ENCODE data around the gene PTGER3.

PTGER3 gene

DNA sequence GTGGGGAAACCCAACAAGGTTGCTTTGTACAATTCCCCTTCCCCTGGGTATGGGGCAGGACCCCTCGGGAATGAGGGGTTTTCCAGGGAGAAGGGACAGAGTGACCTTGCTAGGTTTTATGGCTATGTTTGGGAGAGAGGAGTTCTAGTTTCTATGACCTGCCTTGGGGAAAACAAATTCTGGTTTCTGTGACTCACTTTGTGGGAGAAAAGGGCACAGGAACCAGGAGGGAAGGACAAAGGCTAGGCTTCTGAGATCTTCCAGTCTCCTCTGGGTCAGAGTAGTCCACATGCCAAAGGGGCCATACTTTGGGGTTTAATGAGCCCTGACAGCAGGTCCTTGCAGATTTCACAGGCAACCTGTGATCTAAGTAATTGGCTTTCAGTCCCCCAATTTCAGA, 5.5 kb upstream of the PTGER3 start:
- no peak for DNase-seq (ENCODE audit: low read depth, low spot score)

DNA sequence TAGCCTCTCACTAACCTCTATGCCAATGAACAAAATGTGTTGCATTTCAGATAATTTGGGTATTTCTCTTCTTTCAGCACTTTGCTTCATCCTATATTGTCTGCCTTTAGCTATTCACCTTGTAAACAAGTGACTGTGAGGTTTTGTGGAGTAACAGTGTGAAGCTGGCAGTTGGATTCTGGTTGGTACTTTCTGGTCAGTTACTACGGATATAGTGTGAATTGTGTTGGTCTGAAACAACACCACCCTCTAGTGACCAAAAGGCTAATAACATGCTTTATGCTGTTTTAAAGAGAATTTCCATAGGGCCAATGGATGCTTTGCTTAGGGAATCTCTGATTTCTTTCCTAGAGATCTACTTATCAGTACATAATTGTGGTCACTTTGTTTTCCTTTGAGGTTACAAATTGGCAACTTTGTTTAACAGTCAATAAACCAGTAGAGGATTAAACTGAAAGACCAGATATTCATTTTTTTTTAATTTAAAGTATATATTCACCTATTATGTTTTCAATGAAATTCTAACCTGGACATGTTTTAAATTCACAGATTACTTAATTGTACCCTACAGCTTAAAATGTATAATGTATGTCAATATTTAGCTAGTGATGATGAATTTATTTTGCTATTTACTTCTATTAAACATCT, 2.5 kb upstream of the PTGER3 start:
- DNase-seq (ENCODE audit: low read depth, low spot score): no peak

DNA sequence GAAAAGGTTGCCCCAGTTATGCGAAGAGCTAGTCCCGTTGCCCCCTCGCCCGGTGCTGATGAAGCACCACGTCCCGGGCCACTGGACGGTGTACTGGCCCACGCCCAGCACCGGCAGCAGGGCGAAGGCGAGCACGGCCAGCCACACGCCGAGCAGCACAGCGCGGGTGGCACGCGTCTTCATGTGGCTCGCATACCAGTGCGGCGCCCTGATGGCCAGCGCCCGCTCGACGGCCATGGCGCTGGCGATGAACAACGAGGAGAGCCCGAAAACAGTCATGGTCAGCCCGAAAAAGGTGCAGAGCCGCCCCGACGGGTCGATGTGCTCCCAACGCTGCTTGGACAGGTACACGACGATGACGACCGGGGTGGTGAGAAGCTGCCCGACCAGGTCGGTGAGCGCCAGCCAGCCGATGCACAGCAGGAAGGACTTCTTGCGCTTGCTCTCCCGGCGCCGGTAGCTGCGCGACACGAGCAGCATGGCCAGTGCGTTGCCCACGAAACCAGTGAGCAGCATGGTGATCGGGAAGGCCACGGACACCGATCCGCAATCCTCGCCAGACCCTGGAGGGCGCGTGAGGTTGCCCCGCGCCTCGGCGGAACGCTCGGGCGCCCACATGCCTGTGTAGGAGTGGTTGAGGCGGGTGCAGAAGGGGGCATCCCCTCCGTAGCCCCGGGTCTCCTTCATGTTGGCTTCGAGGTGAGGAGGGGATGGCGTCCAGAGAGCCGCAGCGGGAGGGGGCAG, 553 bp downstream of the PTGER3 start:
- no peak for DNase-seq (ENCODE audit: low read depth, low spot score)

DNA sequence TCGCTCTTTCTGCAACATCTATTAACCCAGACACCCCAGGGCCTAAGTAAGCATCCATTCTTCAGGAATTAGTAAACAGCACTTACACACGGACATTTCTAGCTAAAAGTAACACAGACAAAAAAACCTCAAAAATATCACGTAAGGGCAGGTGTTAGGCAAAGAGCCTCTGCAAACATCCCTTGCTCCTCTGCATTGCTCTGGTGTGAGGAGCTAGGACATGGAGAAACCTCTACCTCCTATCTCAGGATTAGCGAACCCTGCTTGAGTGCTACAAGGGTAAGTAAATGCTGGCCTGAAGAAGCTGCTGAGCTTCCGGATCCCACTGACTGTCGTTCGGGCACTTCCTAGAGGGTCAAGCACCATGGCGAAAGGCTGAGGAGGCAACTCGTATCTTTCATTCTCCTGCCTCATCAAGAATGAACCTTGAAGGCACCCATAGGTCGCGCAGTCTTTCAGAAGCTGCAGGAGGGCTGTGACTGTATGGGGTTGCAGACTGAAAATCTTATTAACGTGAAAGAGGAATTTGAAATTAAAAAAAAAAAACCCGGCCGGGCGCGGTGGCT, 2.1 kb downstream of the PTGER3 start:
- DNase-seq (ENCODE audit: low read depth, low spot score): no peak

DNA sequence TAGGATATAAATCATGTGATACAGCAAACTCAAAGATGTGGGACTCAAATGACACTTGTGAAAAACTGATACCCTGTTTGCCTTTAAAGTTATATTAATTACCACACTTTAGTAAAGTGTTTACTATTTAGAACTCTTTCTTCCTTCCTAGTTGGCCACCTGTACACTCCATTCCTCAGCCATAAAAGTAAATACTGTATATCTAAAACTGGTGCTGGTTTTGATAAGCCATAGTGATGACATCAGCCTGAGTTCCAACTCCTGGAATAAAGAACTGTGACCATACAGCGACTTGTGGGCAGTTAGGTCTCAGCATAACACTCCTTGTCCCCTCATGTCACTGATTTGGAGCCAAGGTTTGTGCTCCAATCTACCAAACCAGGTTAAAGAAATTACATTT, 2.8 kb downstream of the PTGER3 start:
- no peak for DNase-seq (ENCODE audit: low read depth, low spot score)

DNA sequence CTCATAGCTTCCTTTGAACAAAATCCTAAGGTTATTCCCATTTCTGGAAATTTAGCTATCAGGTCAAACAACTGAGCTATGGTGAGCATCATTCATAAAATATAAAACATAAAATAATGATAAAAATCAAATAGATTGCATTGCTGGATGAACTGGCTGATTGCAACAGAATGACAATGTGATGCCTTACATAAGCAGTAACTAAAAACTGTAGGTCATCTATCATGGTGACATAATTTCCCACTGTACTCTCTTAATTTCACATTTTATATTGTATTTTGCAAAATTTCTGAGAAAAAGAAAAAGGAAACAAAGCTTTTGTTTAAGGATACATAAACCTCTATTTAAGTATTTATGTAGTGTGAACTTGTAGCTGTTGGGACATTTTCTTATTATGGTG, 4.6 kb downstream of the PTGER3 start:
- no peak for DNase-seq (ENCODE audit: low read depth, low spot score)

DNA sequence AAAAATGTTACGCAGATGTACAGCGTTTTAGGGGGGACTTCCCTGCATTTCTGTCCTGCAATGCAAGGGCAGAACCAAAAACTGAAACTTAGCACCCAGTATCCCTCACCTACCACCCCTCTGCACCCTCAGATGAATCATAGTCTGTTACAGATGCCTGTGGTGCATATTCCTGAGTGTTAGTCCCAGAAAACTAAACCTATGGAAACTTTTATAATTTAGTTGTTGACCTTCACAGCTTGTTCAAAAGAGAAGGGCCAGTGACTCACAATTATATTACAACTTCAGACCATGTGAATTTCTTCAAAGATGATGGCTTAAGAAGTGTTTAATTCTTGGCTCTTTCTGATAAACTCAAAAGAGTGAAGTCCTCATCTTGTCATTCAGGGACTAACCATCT, 5.8 kb downstream of the PTGER3 start:
- DNase-seq (ENCODE audit: low read depth, low spot score): no peak

DNA sequence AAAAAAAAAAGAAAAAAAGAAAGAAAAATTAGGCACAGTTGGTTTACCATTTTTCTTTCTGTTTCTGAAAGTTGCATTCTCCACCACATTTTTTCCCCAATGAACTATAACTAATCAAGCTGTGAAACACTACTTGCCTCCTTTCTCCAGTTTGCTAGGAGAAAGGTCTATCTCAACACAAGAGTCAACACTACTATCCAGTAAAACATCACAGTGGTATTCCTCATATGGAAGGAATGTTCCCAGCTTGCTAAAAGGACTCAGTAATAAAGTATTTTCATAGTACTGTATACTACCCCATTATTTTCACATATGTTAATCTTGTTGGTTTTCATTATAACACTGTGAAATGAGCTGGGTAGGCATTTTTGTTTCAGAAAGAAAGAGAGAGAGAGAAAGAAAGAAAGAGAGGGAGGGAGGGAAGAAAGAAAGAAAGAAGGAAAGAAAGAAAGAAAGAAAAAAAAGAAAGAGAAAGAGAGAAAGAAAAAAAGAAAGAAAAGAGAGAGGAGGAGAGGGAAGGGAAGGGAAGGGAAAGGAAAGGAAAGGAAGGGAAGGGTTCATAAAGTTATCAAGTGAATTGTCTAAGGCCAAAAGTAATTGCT, 7.9 kb downstream of the PTGER3 start:
- no peak for DNase-seq (ENCODE audit: low read depth, low spot score)

DNA sequence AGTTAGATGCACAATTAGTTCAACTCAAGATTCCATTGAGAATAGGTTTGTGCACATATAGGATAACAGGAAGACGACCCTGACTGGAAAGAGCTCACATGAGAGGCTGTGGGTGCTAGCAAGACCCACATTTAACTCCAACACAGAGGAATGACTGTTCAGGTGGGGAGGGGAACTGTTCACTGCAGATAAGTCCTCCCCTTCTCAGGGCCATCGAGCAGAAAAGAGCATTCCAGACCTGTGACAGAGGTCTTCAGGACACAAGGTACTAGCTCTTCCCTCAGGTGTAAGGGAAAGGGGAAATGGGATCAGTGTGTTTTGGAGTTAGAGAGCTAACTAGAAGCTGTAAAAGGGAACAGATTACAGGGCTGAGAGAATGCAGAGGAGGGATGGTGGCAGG, 8.7 kb downstream of the PTGER3 start:
- no peak for DNase-seq (ENCODE audit: low read depth, low spot score)

DNA sequence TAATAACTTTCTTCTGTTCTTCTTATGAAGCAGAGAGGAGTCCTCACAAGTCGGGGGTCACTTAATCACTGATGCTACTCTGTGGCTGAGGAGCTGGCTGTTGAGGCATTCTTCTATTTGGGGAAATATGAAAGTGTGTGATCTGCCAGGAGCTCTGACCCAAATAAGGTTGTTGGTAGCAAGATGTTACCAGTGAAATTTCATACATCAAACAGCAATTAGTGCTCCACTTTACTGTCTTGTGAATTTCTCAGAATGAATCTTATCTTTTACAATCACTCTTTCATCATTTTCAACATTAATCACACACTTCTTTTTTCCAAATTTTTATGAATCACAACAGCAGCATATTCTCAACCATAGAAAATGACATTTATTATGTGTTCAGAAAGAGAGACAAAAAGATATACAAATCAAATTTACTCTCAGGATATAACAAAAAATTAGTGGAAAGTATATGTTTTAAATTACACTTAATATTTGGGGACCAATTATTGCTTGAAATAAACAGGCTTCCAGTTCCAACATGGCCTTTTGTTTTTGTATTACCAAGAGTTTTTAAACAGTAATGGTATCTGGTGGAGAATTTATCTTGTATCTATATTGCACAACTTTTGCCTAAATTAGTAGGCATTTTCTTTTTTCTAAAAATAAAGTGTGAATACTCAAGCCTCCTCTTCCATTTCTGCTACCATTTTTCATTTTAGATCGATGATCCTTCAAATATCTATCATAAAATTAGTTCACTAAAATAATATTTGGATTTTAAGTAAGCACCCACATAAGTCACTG, 9.6 kb downstream of the PTGER3 start:
- DNase-seq (ENCODE audit: low read depth, low spot score): no peak

DNA sequence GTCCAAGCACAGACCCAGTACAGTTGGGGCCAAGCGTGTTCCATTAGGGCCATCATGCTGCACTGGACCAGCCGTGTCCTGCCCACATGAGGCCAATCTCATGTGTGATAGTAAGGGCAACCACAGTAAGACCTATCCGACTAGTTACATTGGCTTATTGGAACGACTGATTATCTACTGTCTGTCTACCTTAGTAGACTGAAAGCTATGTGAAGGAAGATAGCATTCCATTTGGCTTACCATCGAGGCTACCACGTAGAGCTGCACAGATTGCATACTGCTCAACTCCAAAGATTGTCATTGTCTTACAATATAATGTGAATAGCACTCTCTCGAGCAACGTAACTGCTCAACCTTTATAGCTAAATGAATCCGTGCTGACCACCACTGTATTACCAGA, 10.6 kb downstream of the PTGER3 start:
- DNase-seq (ENCODE audit: low read depth, low spot score): no peak

DNA sequence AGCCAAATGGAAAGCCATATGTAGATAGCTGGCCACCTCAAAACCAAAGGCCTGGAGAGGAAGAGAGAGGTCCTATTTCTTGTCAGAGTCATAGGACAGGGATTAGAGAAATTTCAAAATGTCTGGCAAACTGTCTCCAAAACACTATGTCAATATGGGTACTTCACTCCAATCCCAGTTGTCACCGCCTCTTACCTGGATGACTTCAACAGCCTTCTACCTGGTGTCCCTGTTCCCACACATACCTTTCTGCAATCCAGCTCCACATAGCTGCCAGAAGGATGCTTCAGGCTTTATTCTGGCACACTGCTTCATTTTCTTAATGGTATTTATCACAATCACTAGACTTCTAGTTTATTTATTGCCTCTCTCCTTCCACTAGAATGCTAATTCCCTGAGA, 14.5 kb downstream of the PTGER3 start:
- no peak for DNase-seq (ENCODE audit: low read depth, low spot score)

DNA sequence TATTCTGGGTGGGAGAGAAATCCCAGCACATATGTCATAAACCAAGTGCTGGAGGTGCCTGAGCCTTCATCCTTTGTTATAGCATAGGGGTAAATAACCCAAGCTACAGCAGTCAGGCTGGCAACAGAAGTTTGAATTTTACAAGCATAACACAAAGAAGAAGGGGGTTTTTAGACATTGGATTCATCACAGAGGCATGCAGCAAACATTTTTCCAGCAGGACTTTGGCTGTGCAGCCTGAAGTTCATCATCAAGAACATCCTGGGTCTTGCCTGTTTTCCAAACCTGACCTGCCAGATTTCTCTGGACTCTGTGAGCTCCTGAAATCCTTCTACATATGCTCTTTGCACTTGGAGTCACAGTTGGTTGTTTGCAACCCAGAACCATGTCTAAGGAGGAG, 16.2 kb downstream of the PTGER3 start:
- DNase-seq (ENCODE audit: low read depth, low spot score): no peak

DNA sequence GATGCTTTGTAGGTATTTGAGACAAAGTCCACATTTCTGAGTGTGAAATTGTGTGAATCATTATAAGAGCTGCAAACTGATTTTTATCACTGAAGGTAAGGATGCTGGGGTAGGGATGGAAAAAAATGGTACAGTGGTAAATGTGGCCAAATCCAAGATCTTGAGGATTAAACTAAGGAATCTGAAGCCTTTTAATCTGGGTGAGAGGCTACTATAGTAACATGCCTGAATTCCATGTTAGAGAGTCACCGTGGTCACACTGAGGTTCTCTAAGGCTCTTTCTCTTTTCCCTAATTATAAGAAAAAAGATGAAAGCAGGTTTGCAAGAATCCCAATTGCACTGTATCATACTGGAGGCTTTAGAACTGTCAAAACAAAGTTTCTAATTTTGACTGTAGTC, 17.6 kb downstream of the PTGER3 start:
- no peak for DNase-seq (ENCODE audit: low read depth, low spot score)

DNA sequence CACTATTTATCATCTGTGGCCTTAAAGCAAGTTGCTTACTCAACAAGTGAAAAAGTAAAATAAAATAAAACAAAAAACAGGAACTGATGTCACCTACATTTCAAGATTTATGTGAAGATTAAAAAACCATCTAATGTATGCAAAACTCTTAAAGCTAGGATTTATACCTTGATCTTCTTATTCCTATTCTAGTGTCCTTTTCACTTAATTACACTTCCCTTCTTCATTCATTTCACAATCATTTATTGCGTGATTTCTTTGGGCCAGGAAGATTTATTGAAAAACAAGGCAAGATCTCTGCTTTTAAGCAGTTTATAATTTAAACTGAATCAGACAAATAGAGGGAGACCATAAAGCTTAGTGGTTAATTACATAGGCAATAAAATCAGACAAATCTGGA, 18.6 kb downstream of the PTGER3 start:
- no peak for DNase-seq (ENCODE audit: low read depth, low spot score)

DNA sequence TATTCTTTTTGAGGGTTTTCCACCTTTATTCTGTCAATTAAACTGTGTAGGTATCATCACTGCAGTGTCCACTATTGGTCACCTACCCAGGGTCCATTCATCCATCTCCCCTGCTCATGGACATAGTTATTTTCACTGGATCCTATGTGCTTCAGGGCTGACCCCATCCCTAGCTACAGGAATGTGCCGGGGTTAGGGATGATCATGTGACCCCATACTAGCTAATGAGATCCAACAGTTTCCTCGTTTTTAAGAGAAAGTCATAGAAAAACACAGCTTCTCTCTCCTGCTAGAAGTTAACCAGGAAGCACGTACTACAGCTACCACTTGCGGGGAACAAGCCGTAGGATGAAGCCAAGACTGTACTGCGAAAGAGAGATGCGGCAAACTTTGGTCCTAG, 19.6 kb downstream of the PTGER3 start:
- no peak for DNase-seq (ENCODE audit: low read depth, low spot score)

DNA sequence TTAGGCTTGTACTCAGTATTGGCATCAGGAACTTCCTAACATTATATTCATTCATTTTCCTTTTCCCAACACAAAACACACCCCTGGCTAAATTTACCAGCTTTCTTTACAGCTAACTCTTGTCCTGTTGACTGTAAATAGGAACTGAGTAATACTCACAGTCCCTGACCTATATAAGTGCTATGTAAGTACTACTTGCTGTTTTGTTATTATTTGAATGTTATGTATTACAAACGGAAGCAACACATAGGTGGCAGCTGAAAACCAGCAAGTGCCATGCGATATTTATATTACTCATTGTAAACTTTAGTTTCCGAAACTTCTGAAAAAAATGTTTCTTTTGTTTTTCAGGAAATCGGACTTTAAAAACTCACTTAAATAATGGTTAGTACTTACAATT, 21.5 kb downstream of the PTGER3 start:
- no peak for DNase-seq (ENCODE audit: low read depth, low spot score)

DNA sequence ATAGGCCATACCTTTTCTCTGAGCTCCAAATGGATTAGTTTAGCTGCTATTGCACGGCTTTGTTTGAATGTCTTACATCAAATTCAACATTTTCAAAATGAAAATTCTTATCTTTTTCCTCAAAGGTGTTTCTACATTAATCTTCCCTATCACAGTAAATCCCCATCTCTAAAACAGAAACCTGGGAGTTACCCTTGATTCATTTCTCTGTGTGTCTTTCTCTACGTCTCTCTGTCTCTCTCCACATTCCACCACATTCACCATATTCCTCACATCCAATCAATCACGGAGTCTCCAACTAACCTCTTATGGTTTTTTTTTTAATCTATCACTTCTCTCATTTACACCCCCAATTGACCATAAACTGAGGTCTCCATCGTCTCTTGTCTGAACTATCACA, 24.1 kb downstream of the PTGER3 start:
- DNase-seq (ENCODE audit: low read depth, low spot score): no peak

DNA sequence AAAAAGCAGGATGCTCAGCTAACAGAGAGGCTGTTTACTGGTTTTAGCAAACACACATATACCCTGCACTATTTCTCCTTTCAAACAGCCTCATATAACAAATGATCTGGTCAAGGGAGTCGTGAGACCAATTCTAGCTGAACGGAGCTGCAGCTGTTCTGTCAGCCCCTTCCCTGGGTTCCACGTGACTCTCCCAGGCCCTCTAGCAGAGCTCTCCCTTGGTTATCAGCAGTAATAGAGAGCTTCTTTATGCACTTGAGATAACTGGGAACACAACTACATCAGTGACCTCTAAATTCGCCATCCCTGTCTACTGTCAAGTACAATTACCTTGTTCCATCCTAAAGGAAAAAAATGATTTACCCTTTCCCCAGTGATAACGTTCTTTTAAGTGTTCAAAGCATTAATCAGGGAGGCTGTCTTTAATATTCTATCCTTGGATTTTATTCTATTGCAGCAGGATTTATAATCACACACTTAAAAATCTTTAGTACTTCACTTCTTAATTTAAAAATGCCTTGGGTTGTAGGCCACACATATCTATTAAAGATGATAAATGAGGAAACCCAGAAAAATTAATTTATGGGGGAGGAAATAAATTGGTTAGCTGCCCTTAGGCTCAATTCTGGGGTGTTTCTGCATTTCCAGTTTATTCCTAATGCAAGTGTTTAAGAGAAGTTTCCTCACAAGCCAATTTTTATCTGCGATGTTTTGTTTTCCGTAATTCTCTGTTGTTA, 28.2 kb downstream of the PTGER3 start:
- DNase-seq (ENCODE audit: low read depth, low spot score): no peak

DNA sequence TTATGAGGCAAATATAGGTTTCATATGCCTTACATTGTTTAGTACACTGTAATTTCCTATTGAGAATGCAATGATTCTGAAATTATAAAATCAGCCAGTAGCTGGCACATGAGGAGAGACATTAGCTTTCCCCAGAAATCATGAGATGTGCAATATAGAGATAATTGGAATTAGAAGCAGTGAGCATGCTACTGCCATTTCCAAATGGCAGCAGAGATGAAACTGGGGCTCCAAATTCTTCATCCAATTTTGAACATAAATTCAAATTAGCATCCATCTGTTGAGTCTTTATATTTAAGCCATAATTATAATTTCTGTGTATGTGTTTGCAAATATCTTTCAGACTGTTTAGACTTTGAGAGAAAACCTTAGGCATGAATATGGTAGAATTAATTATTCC, 28.8 kb downstream of the PTGER3 start:
- DNase-seq (ENCODE audit: low read depth, low spot score): no peak

DNA sequence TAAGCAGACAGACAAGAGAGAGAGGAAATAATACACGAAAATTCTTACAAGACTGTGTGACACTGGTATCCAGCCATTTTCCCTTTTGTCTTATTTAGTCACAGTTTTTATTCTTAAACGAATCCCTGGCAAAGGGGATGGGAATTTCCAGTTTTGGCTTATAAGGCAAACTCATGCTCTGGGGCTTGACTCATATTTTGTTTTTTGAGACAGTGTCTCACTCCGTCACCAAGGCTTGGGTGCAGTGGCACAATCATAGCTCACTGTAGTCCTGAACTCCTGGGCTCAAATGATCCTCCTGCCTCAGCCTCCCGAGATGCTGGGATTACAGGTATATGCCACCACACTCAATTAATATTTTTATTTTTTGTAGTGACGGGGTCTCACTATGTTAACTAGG, 31.9 kb downstream of the PTGER3 start:
- no peak for DNase-seq (ENCODE audit: low read depth, low spot score)
